HCT116 (cell line): ENCODE data around the gene FAM24B. TPM values are rescaled to one million over a fixed set of nuclear protein-coding genes. Genes with fewer than 3 reads are reported as not detected.

ENCODE experiments used
- ATAC-seq: fragments of 200-7000 bp; cut with Tn5 transposase; 2 replicates; pipeline ENCODE4 v1.9.1; 2020; ENCODE audit warnings: mild to moderate bottlenecking, moderate library complexity
- BruUV-seq: library from RNA; stranded (reverse); fragments of 400-500 nt; replicated peaks from 2 replicates; lab custom pipeline; 2021; lab: Mats Ljungman, UMichigan
- CTCF ChIA-PET: fragments of 300-600 bp; sonication (Branson Sonifier 250); formaldehyde crosslinking; loops from one replicate; lab custom pipeline; 2021; ENCODE audit warnings: antibody characterized with exemption; lab: Charles Lee
- POLR2A ChIA-PET: fragments of 300-600, 350-600 bp; sonication (Branson Sonifier 250); formaldehyde crosslinking; loops from one replicate; lab custom pipeline; 2021; ENCODE audit warnings: antibody characterized with exemption; lab: Charles Lee
- RAD21 ChIA-PET, 2 experiments: fragments of 300-600 bp; sonication (Branson Sonifier 250); formaldehyde crosslinking; loops; one replicate each; lab custom pipeline; 2023; ENCODE audit warnings: low total read pairs in 2 of 2; ENCODE audit not compliant: uncharacterized antibody in 2 of 2, unreplicated experiment in 2 of 2, low non-redundant PET in 1 of 2; lab: Charles Lee
- DNase-seq: peaks from one replicate; pipeline ENCODE4 v3.0.0-alpha.2; 2010; ENCODE audit warnings: low read depth, low spot score
- H2AFZ ChIP-seq: fragments of 200-600 bp; shearing (Covaris generic), sonication (generic); 2 replicates; pipeline ENCODE4 v1.6.1; 2017; ENCODE audit warnings: low read depth, mixed run types, mixed read lengths, antibody characterized with exemption, low read length; ENCODE audit not compliant: poor library complexity, severe bottlenecking
- H3K27ac ChIP-seq: 2 replicates; pipeline ENCODE4 v1.5.1; 2012; ENCODE audit warnings: low read depth, low read length
- H3K27me3 ChIP-seq: fragments of 200-600 bp; sonication (generic); 2 replicates; pipeline ENCODE4 v1.6.1; 2016; ENCODE audit warnings: mixed run types, low read length, mixed read lengths; ENCODE audit not compliant: insufficient read depth
- H3K36me3 ChIP-seq, 2 experiments: fragments of 200-500 bp in 1 of 2; fragments of 200-600 bp in 1 of 2; sonication (Bioruptor generic) in 1 of 2; sonication (generic) in 1 of 2; 2 replicates each; pipeline versions ENCODE4 v1.5.1 to v1.6.1; 2014 to 2016; ENCODE audit warnings: low read length in 2 of 2, inconsistent platforms in 1 of 2, mixed read lengths in 1 of 2, mixed run types in 1 of 2; ENCODE audit not compliant: insufficient read depth in 2 of 2, control insufficient read depth in 1 of 2
- H3K4me1 ChIP-seq, 2 experiments: fragments of 200-600 bp in 1 of 2; sonication (generic) in 1 of 2; 2 replicates each; pipeline versions ENCODE4 v1.5.1 to v1.6.1; 2012 to 2017; ENCODE audit warnings: low read length in 2 of 2, inconsistent platforms in 1 of 2, mild to moderate bottlenecking in 1 of 2, mixed read lengths in 1 of 2, mixed run types in 1 of 2, moderate library complexity in 1 of 2; ENCODE audit not compliant: insufficient read depth in 2 of 2, control insufficient read depth in 1 of 2
- H3K4me2 ChIP-seq: fragments of 200-600 bp; sonication (generic); 2 replicates; pipeline ENCODE4 v1.6.1; 2017; ENCODE audit warnings: mixed run types, low read length, mixed read lengths
- H3K4me3 ChIP-seq, 2 experiments: fragments of 200-600 bp in 1 of 2; sonication (generic) in 1 of 2; replicated peaks in 1 of 2; 2 replicates each; pipeline ENCODE4 v1.5.1; 2011 to 2016; ENCODE audit warnings: low read length in 2 of 2, control low read depth in 1 of 2, low read depth in 1 of 2, mild to moderate bottlenecking in 1 of 2, mixed read lengths in 1 of 2, mixed run types in 1 of 2
- H3K79me2 ChIP-seq: fragments of 200-600 bp; sonication (generic); 2 replicates; pipeline ENCODE4 v1.6.1; 2017; ENCODE audit warnings: mild to moderate bottlenecking, mixed run types, low read length, moderate library complexity, mixed read lengths; ENCODE audit not compliant: insufficient read depth
- H3K9ac ChIP-seq: fragments of 200-600 bp; sonication (generic); 2 replicates; pipeline ENCODE4 v1.6.1; 2016; ENCODE audit warnings: low read length, mixed read lengths
- H3K9me2 ChIP-seq: fragments of 200-600 bp; sonication (generic), shearing (Covaris generic); 2 replicates; pipeline ENCODE4 v1.6.1; 2017; ENCODE audit warnings: mixed run types, mild to moderate bottlenecking, moderate library complexity; ENCODE audit not compliant: insufficient read depth
- H3K9me3 ChIP-seq, 2 experiments: fragments of 200-500 bp in 1 of 2; fragments of 200-600 bp in 1 of 2; sonication (Bioruptor generic) in 1 of 2; sonication (generic) in 1 of 2; 2 replicates each; pipeline ENCODE4 v1.6.1; 2014 to 2017; ENCODE audit warnings: low read length in 2 of 2, mixed read lengths in 2 of 2, inconsistent platforms in 1 of 2, low read depth in 1 of 2, mild to moderate bottlenecking in 1 of 2, mixed run types in 1 of 2, moderate library complexity in 1 of 2; ENCODE audit not compliant: control insufficient read depth in 1 of 2, insufficient read depth in 1 of 2
- H4K20me1 ChIP-seq: fragments of 200-600 bp; sonication (generic), shearing (Covaris generic); 2 replicates; pipeline ENCODE4 v1.6.1; 2017; ENCODE audit warnings: mixed run types, mild to moderate bottlenecking, moderate library complexity; ENCODE audit not compliant: insufficient read depth
- ATF3 ChIP-seq: IDR thresholded peaks from 2 replicates; pipeline ENCODE4 v1.6.1; 2012
- CEBPB ChIP-seq: IDR thresholded peaks from 2 replicates; pipeline ENCODE4 v1.6.1; 2012; ENCODE audit warnings: low read depth
- EGR1 ChIP-seq: IDR thresholded peaks from 2 replicates; pipeline ENCODE4 v1.6.1; 2012; ENCODE audit warnings: low read depth
- ELF1 ChIP-seq: IDR thresholded peaks from 2 replicates; pipeline ENCODE4 v1.6.1; 2012; ENCODE audit warnings: low read depth, borderline replicate concordance
- FOSL1 ChIP-seq: IDR thresholded peaks from 2 replicates; pipeline ENCODE4 v1.6.1; 2012; ENCODE audit warnings: low read depth
- POLR2A ChIP-seq: IDR thresholded peaks from 2 replicates; pipeline ENCODE4 v1.7.0; 2011; ENCODE audit warnings: borderline replicate concordance; ENCODE audit not compliant: insufficient read depth, insufficient read length; ENCODE audit errors: extremely low read depth
- REST ChIP-seq: IDR thresholded peaks from 2 replicates; pipeline ENCODE4 v1.6.1; 2012; ENCODE audit warnings: low read depth
- SRF ChIP-seq: IDR thresholded peaks from 2 replicates; pipeline ENCODE4 v1.6.1; 2012; ENCODE audit warnings: low read depth
- TCF7L2 ChIP-seq: IDR thresholded peaks from 2 replicates; pipeline ENCODE4 v1.7.0; 2011; ENCODE audit warnings: borderline replicate concordance, inconsistent platforms; ENCODE audit not compliant: insufficient read depth, insufficient read length; ENCODE audit errors: extremely low read depth
- YY1 ChIP-seq: IDR thresholded peaks from 2 replicates; pipeline ENCODE4 v1.6.1; 2011; ENCODE audit warnings: low read length, low read depth, moderate library complexity, mild to moderate bottlenecking; ENCODE audit not compliant: insufficient replicate concordance; ENCODE audit errors: extremely low read depth
- ZNF274 ChIP-seq: fragments of 200-500 bp; sonication (Bioruptor generic); IDR thresholded peaks from 2 replicates; pipeline ENCODE4 v1.6.1; 2014; ENCODE audit warnings: mild to moderate bottlenecking, low read depth, low read length, inconsistent platforms
- intact Hi-C: fragments of 100-400 bp; cut with micrococcal nuclease; formaldehyde crosslinking; loops from 2 replicates; pipeline ENCODE4 v1.10.0; 2022
- total RNA-seq: library from RNA; stranded (reverse); gene quantifications from one replicate; pipeline ENCODE4 v1.2.1, GENCODE V29; 2021; ENCODE audit not compliant: unreplicated experiment

Gene FAM24B
- total RNA-seq, 1 experiment from 2014 or later: 6.8 TPM

GRCh38 chr10:122827302-122827701, 52.1 kb downstream of the FAM24B start:
- no peaks in the 10 kb centered on the region for H3K9me2 ChIP-seq
- H3K79me2 ChIP-seq: no peaks in the 10 kb centered on the region
- no peaks in the 10 kb centered on the region for H4K20me1 ChIP-seq
- H3K36me3 ChIP-seq: no peaks in the 10 kb centered on the region
- intact Hi-C loops: no loop called here
- no peaks in the 10 kb centered on the region for H3K4me1 ChIP-seq
- RAD21 ChIA-PET: no interaction called here
- TF ChIP-seq REST: no peak
- DNase-seq (no peak), ATAC-seq (no peak)
- CTCF ChIA-PET: no interaction called here
- peaks cover 83% of the 10 kb centered on the region for H3K27me3 ChIP-seq
- H3K9me3 ChIP-seq: no peaks in the 10 kb centered on the region
- H3K4me3 ChIP-seq: no peak overlapping the region
- no peak overlapping the region for H2AFZ ChIP-seq
- POLR2A ChIA-PET: no interaction called here
- no TSS peak for BruUV-seq
- no peak overlapping the region for H3K4me2 ChIP-seq
- H3K9ac ChIP-seq: no peak overlapping the region
- H3K27ac ChIP-seq: no peak overlapping the region

- no peak overlapping the region for H2AFZ ChIP-seq
- RAD21 ChIA-PET: no interaction called here
- intact Hi-C loops: no loop called here
Observed at GRCh38 chr10:122822973-122823690, 56.2 kb downstream of the FAM24B start.

More at GRCh38 chr10:122822973-122823690, 56.2 kb downstream of the FAM24B start:
- no TSS peak for BruUV-seq
- no peaks in the 10 kb centered on the region for H4K20me1 ChIP-seq
- ATAC-seq (no peak), DNase-seq (no peak)
- no peak overlapping the region for H3K27ac ChIP-seq
- H3K36me3 ChIP-seq: no peaks in the 10 kb centered on the region
- no peak overlapping the region for H3K9ac ChIP-seq
- TF ChIP-seq YY1 (no peak), TCF7L2 (no peak), SRF (no peak), POLR2A (no peak), ELF1 (no peak), FOSL1 (no peak), ZNF274 (no peak), ATF3 (no peak), EGR1 (no peak), CEBPB (no peak)
- POLR2A ChIA-PET: no interaction called here
- H3K4me1 ChIP-seq: no peaks in the 10 kb centered on the region
- no peak overlapping the region for H3K4me2 ChIP-seq
- no peak overlapping the region for H3K4me3 ChIP-seq
- no peaks in the 10 kb centered on the region for H3K79me2 ChIP-seq
- H3K9me2 ChIP-seq: no peaks in the 10 kb centered on the region
- H3K9me3 ChIP-seq: no peaks in the 10 kb centered on the region
- CTCF ChIA-PET: no interaction called here
- H3K27me3 ChIP-seq: peaks cover 85% of the 10 kb centered on the region
